ENCODE measurements around the gene ZNF611.
"Not testable (repeated sequence)": the region's sequence is repeated elsewhere in the genome, so short reads cannot be mapped to it uniquely, and the experiment has no call there.

The ZNF611 gene

DNA sequence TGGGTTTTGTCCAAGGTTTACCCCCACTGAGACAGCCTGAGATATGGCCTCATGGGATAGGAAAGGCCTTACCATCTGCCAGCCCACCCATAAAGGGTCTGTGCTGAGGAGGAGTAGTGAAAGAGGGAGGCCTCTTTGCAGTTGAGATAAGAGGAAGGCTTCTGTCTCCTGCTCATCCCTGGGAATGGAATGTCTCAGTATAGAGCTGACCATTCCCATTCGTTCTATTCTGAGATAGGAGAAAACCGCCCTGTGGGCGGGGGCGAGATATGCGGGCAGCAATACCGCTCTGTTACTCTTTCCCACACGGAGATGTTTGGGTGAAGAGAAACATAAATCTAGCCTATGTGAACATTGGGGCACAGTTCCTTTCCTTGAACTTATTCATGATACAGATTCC lies 6.5 kb upstream of the ZNF611 start:
- H3K27ac ChIP-seq (ENCODE audit: low read depth, low read length); H3K4me3 ChIP-seq (ENCODE audit: low read depth in 1 of 2, low read length in 2 of 2); H3K4me1 ChIP-seq (ENCODE audit: control insufficient read depth in 1 of 2, insufficient read depth in 2 of 2, low read length in 2 of 2); H3K36me3 ChIP-seq (ENCODE audit: control insufficient read depth in 1 of 2, insufficient read depth in 2 of 2, low read length in 2 of 2); H3K27me3 ChIP-seq (ENCODE audit: control insufficient read depth in 1 of 2, insufficient read depth in 2 of 2, low read length in 2 of 2); H3K9ac ChIP-seq (ENCODE audit: low read depth in 1 of 2, low read length in 2 of 2): not testable (repeated sequence)
- peaks cover 2 to 14% of the 10 kb centered on the region in 2 donors for H3K9me3 ChIP-seq (ENCODE audit: control insufficient read depth in 1 of 2, low read length in 2 of 2)

DNA sequence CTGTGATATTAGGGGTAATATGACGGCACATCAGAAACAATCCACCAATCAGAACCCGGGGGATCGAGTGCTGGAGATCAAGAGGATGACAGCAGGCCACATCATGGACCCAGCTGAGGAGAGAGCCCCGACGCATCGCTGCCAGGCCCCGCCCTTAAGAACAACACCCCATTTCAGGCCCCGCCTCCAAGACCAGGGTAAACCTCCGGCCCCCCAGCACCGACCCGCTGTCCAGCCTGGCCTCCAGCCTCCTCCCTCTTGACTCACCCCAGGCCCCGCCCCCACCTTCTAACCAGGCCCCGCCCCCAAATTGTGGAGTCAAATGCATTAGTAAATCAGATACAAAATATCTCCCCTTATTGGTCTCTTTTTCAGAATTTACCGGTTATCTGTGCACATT lies 4.7 kb upstream of the ZNF611 start:
- Histone ChIP-seq H3K27me3 (ENCODE audit: control insufficient read depth in 1 of 2, insufficient read depth in 2 of 2, low read length in 2 of 2) (no peaks in the 10 kb centered on the region), H3K9ac (ENCODE audit: low read depth in 1 of 2, low read length in 2 of 2) (no peak overlapping the region), H3K4me1 (ENCODE audit: control insufficient read depth in 1 of 2, insufficient read depth in 2 of 2, low read length in 2 of 2) (no peaks in the 10 kb centered on the region), H3K27ac (ENCODE audit: low read depth, low read length) (no peak overlapping the region), H3K4me3 (ENCODE audit: low read depth in 1 of 2, low read length in 2 of 2) (no peak overlapping the region), H3K36me3 (ENCODE audit: control insufficient read depth in 1 of 2, insufficient read depth in 2 of 2, low read length in 2 of 2) (no peaks in the 10 kb centered on the region), H3K9me3 (ENCODE audit: control insufficient read depth in 1 of 2, low read length in 2 of 2) (peaks cover 2 to 14% of the 10 kb centered on the region in 2 donors)

DNA sequence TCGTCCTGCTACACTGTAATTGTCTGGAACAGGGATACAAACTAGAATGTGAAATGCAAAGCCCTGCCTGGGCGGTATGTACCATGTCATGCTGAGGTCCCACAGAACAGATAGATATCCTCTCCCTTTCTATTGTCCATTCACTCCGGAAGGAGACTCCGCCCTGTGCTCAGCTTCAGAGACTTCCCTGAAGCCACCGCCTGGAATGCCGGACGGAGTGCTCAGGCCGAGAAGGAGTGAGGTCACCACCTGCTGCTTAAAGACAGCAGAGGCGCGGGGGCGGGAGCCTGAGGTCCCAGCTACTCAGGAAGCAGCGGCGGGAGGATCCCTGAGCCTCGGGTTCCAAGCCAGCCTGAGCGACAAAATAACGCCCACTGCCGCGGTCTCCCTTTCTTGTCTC lies 890 bp upstream of the ZNF611 start:
- Histone ChIP-seq H3K9ac (ENCODE audit: low read depth in 1 of 2, low read length in 2 of 2) (peak overlapping the region in 1 of 2 donors; percentile 48), H3K4me3 (ENCODE audit: low read depth in 1 of 2, low read length in 2 of 2) (peak overlapping the region in 1 of 2 donors; percentile 29), H3K9me3 (ENCODE audit: control insufficient read depth in 1 of 2, low read length in 2 of 2) (peaks cover 2 to 6% of the 10 kb centered on the region in 2 donors), H3K27me3 (ENCODE audit: control insufficient read depth in 1 of 2, insufficient read depth in 2 of 2, low read length in 2 of 2) (no peaks in the 10 kb centered on the region), H3K4me1 (ENCODE audit: control insufficient read depth in 1 of 2, insufficient read depth in 2 of 2, low read length in 2 of 2) (no peaks in the 10 kb centered on the region), H3K27ac (ENCODE audit: low read depth, low read length) (peak overlapping the region; percentile 25), H3K36me3 (ENCODE audit: control insufficient read depth in 1 of 2, insufficient read depth in 2 of 2, low read length in 2 of 2) (no peaks in the 10 kb centered on the region)

DNA sequence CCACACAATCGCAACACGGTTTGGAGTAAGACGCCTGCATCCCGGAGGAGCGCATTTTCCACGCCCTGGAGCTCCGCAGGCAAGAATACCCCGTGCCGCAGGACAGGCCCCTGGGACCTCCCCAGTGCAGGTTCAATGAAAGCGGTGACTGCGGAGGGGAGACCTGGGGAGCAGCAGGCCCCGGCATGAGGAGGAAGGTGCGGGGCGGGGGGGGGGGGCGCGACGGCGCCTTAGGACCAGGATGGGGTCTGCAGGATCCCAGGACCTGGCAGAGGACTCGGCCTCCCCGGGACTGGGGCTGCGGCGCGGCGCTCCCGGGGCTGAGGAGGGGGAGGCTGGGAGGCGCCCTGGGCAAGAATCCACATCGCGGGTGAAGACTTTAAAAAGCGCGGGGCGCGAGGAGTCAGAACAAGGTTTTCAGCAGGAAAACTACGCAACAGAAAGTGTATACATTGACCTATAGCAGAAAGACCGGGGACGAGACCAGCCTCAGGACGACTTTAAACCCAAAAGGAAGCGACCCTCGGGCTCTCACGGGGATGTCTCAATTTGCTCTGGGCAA lies 432 bp downstream of the ZNF611 start:
- Histone ChIP-seq H3K27me3 (ENCODE audit: control insufficient read depth in 1 of 2, insufficient read depth in 2 of 2, low read length in 2 of 2) (no peaks in the 10 kb centered on the region), H3K4me3 (ENCODE audit: low read depth in 1 of 2, low read length in 2 of 2) (peak overlapping the region; percentile 76 to 97), H3K9ac (ENCODE audit: low read depth in 1 of 2, low read length in 2 of 2) (peak overlapping the region; percentile 53 to 93), H3K36me3 (ENCODE audit: control insufficient read depth in 1 of 2, insufficient read depth in 2 of 2, low read length in 2 of 2) (no peaks in the 10 kb centered on the region), H3K27ac (ENCODE audit: low read depth, low read length) (peak overlapping the region; percentile 73), H3K9me3 (ENCODE audit: control insufficient read depth in 1 of 2, low read length in 2 of 2) (peaks cover 1 to 2% of the 10 kb centered on the region in 2 donors), H3K4me1 (ENCODE audit: control insufficient read depth in 1 of 2, insufficient read depth in 2 of 2, low read length in 2 of 2) (no peaks in the 10 kb centered on the region)

DNA sequence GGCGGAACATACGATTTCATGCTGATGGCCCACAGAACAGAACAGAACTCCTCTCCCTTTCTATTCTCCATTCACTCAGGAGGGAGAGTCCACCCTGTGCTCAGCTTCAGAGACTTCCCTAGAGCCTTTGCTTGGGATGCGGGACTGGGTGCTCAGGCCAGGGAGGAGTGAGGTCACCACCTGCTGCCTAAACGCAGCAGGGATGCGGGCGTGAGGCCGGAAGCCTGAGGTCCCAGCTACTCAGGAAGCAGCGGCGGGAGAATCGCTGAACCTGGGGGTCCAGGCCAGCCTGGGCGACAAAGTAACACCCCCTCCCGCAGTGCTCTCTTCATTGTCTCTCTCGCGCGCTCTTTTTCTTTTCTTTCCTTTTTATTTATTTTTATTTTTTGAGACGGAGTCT lies 8.8 kb downstream of the ZNF611 start:
- H3K9ac ChIP-seq (ENCODE audit: low read depth in 1 of 2, low read length in 2 of 2); H3K9me3 ChIP-seq (ENCODE audit: control insufficient read depth in 1 of 2, low read length in 2 of 2); H3K4me1 ChIP-seq (ENCODE audit: control insufficient read depth in 1 of 2, insufficient read depth in 2 of 2, low read length in 2 of 2); H3K4me3 ChIP-seq (ENCODE audit: low read depth in 1 of 2, low read length in 2 of 2); H3K27ac ChIP-seq (ENCODE audit: low read depth, low read length); H3K27me3 ChIP-seq (ENCODE audit: control insufficient read depth in 1 of 2, insufficient read depth in 2 of 2, low read length in 2 of 2): not testable (repeated sequence)
- peaks cover 0 to 39% of the 10 kb centered on the region in 2 donors for H3K36me3 ChIP-seq (ENCODE audit: control insufficient read depth in 1 of 2, insufficient read depth in 2 of 2, low read length in 2 of 2)

DNA sequence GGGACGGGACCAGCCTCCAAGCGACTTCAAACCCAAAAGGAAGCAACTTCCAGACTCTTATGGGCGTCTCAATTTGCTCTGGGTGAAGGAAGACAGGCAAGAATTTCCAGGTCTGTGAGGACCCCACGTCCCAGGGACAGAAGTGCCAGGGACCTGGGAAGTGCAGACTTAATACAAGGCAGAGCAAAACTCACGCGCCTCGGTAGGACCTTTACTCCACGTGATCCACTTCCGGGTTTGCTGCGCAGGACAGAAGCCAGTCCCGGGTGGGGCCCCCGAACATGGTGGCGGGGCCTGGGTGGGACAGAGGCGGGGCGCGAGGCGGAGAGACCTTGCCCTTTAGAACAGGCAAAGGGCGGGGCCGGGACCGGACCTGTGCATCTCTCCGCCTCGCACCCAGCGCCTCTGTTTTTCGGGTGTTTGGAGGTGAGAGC lies 9.3 kb downstream of the ZNF611 start:
- Histone ChIP-seq H3K27ac (ENCODE audit: low read depth, low read length) (no peak overlapping the region), H3K9me3 (ENCODE audit: control insufficient read depth in 1 of 2, low read length in 2 of 2) (peaks cover 3 to 7% of the 10 kb centered on the region in 2 donors), H3K9ac (ENCODE audit: low read depth in 1 of 2, low read length in 2 of 2) (no peak overlapping the region), H3K4me1 (ENCODE audit: control insufficient read depth in 1 of 2, insufficient read depth in 2 of 2, low read length in 2 of 2) (no peaks in the 10 kb centered on the region), H3K36me3 (ENCODE audit: control insufficient read depth in 1 of 2, insufficient read depth in 2 of 2, low read length in 2 of 2) (peaks cover 0 to 39% of the 10 kb centered on the region in 2 donors), H3K4me3 (ENCODE audit: low read depth in 1 of 2, low read length in 2 of 2) (no peak overlapping the region), H3K27me3 (ENCODE audit: control insufficient read depth in 1 of 2, insufficient read depth in 2 of 2, low read length in 2 of 2) (no peaks in the 10 kb centered on the region)

DNA sequence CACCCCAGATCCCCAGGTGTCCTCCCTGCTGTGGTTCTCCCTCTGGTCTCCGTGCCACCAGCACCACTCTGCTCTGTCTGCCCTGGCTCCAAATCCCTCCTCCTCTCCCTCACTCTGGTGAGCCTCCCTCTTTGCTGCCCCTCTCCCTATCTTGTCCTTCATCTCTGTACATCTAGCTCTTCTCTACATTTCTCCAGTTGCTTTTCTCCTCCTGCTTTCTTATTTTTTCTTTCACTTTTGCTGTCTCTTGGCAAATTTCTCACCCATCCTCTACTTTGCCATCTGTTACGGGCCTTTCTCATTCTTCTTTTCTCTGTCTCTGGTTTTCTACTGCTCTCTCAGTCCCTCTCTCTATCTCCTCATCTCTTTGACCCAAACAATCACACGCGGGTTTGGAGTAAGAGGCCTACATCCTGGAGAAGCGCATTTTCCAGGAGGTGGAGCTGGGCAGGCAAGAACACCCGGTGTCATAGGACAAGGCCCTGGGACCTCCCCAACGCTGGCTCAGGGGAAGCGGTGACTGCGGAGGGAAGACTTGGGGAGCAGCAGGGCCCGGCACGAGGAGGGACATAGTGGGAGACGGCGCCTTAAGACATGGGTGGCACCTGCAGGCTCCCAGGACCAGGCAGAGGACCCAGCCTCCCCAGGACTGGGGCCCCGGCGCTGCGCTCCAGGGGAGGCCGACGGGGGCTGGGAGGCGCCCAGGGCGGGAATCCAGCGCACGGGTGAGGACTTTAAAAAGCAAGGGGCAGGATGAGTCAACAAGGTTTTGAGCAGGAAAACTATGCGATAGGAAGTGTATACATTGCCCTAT lies 9.9 kb downstream of the ZNF611 start:
- H3K4me3 ChIP-seq (ENCODE audit: low read depth in 1 of 2, low read length in 2 of 2): no peak overlapping the region

DNA sequence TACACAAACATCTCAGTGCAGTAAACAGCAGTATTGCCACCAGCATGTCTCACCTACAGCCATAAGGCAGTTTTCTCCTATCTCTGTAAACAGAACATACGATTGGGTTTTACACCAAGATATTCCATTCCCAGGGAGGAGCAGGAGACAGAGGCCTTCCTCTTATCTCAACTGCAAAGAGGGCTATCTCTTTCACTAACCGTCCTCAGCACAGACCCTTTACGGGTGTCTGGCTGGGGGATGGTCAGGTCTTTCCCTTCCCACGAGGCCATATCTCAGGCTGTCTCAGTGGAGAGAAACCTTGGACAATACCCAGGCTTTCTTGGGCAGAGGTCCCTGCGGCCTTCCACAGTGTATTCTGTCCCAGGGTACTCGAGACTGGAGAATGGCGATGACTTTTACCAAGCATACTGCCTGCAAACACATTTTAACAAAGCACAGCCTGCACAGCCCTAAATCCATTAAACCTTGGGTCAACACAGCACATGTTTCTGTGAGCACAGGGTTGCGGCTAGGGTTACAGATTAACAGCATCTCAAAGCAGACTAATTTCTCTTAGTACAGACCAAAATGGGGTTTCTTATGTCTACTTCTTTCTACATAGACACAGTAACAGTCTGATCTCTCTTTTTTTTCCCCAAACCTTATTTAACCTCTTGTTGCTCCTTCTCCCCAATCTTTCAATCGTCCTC lies 10.8 kb downstream of the ZNF611 start:
- not testable (repeated sequence) for H3K9ac ChIP-seq (ENCODE audit: low read depth in 1 of 2, low read length in 2 of 2); H3K27ac ChIP-seq (ENCODE audit: low read depth, low read length)

More for the DNA sequence above, 9.9 kb downstream of the ZNF611 start:
- H3K9me3 ChIP-seq (ENCODE audit: control insufficient read depth in 1 of 2, low read length in 2 of 2): peaks cover 3 to 7% of the 10 kb centered on the region in 2 donors
- H3K9ac ChIP-seq (ENCODE audit: low read depth in 1 of 2, low read length in 2 of 2): no peak overlapping the region
- H3K27ac ChIP-seq (ENCODE audit: low read depth, low read length): no peak overlapping the region
- no peaks in the 10 kb centered on the region for H3K4me1 ChIP-seq (ENCODE audit: control insufficient read depth in 1 of 2, insufficient read depth in 2 of 2, low read length in 2 of 2)
- H3K36me3 ChIP-seq (ENCODE audit: control insufficient read depth in 1 of 2, insufficient read depth in 2 of 2, low read length in 2 of 2): peaks cover 0 to 39% of the 10 kb centered on the region in 2 donors
- H3K27me3 ChIP-seq (ENCODE audit: control insufficient read depth in 1 of 2, insufficient read depth in 2 of 2, low read length in 2 of 2): no peaks in the 10 kb centered on the region

DNA sequence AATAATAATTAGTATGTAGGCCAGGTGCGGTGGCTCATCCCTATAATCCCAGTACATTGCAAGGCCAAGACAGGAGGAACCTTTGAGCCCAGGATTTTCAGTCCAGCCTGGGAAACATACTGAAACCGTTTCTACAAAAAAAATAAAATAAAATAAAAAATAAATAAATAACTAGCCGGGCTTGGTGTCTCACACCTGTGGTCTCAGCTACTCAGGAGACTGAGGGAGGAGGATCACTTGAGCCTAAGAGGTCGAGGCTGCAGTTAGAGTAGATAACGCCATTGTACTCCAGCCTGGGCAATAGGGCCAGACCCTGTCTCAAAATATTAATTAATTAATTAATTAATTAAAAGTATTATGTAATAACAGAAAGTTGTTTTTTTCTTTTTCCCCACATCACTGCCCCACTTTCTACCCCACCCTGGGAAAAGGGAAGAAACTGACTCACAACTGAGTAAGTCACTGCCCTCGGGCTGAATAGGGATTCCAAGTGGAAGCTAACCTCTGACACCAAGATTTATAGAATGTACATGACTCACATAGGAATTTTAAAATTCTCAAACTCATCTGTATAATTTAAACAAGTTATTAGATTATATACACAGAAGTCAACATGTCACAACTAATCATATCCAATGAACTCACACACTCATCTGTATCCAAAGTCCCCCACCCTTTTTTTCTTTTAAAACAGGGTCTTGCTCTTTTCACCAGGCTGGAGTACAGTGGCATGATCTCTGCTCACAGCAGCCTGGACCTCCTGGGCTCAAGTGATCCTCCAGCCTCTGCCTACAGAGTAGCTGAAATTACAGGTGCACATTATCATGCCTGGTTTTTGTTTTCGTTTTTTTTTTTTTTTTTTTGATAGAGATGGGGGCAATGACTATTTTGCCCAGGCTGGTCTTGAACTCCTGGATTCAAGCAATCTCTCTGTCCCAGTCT lies 12.5 kb downstream of the ZNF611 start:
- H3K27ac ChIP-seq (ENCODE audit: low read depth, low read length): no peak overlapping the region
- H3K4me1 ChIP-seq (ENCODE audit: control insufficient read depth in 1 of 2, insufficient read depth in 2 of 2, low read length in 2 of 2): no peaks in the 10 kb centered on the region
- no peaks in the 10 kb centered on the region for H3K27me3 ChIP-seq (ENCODE audit: control insufficient read depth in 1 of 2, insufficient read depth in 2 of 2, low read length in 2 of 2)
- H3K9me3 ChIP-seq (ENCODE audit: control insufficient read depth in 1 of 2, low read length in 2 of 2): peaks cover 3 to 7% of the 10 kb centered on the region in 2 donors
- H3K36me3 ChIP-seq (ENCODE audit: control insufficient read depth in 1 of 2, insufficient read depth in 2 of 2, low read length in 2 of 2): peaks cover 0 to 26% of the 10 kb centered on the region in 2 donors
- no peak overlapping the region for H3K9ac ChIP-seq (ENCODE audit: low read depth in 1 of 2, low read length in 2 of 2)
- H3K4me3 ChIP-seq (ENCODE audit: low read depth in 1 of 2, low read length in 2 of 2): no peak overlapping the region

More for the DNA sequence above, 10.8 kb downstream of the ZNF611 start:
- H3K4me3 ChIP-seq (ENCODE audit: low read depth in 1 of 2, low read length in 2 of 2); H3K27me3 ChIP-seq (ENCODE audit: control insufficient read depth in 1 of 2, insufficient read depth in 2 of 2, low read length in 2 of 2); H3K9me3 ChIP-seq (ENCODE audit: control insufficient read depth in 1 of 2, low read length in 2 of 2); H3K4me1 ChIP-seq (ENCODE audit: control insufficient read depth in 1 of 2, insufficient read depth in 2 of 2, low read length in 2 of 2): not testable (repeated sequence)
- peaks cover 0 to 39% of the 10 kb centered on the region in 2 donors for H3K36me3 ChIP-seq (ENCODE audit: control insufficient read depth in 1 of 2, insufficient read depth in 2 of 2, low read length in 2 of 2)

Data from duodenal mucosa (tissue), 2 donors.